ENCODE data around the gene TYMP. TPM values are rescaled to one million over a fixed set of nuclear protein-coding genes. Genes with fewer than 3 reads are reported as not detected.

Gene TYMP
- total RNA-seq, 1 experiment from 2014 or later, result 56.0 TPM

DNA sequence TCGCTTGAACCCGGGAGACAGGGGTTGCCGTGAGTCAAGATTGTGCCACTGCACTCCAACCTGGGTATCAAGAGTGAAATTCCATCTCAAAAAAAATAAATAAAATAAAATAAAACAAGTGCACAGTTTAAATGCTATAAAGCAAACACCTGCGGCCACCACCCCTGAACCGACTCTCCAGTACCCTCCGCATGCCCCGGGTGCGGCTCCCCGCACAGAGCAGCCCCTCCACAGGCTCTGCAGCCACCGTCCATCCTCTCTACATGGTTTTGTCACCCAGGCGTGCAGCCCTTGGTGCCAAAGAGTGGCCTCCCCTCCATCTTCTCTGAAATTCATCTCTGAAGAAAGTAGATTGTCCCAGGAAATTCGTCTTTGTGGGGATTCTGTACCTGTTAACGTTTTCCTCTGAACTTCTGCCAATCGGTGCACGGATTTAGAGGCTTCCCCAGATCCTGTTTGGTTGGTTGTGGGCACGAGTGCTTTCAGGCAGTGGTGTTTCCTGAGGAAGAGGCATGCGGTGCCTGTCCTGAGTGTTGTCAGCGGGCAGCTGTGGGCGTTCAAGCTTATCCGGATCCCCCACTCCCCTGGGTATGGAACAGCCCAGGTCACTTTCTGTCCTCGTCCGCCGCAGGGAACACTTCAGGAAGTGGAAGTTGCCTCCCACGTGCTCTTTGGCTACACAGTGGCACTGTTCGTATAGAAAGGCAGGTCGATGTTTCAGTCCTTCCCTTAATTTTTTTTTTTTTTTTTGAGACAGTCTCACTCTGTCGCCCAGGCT, 39.1 kb downstream of the TYMP start:
- CTCF ChIA-PET, result no interaction called here

DNA sequence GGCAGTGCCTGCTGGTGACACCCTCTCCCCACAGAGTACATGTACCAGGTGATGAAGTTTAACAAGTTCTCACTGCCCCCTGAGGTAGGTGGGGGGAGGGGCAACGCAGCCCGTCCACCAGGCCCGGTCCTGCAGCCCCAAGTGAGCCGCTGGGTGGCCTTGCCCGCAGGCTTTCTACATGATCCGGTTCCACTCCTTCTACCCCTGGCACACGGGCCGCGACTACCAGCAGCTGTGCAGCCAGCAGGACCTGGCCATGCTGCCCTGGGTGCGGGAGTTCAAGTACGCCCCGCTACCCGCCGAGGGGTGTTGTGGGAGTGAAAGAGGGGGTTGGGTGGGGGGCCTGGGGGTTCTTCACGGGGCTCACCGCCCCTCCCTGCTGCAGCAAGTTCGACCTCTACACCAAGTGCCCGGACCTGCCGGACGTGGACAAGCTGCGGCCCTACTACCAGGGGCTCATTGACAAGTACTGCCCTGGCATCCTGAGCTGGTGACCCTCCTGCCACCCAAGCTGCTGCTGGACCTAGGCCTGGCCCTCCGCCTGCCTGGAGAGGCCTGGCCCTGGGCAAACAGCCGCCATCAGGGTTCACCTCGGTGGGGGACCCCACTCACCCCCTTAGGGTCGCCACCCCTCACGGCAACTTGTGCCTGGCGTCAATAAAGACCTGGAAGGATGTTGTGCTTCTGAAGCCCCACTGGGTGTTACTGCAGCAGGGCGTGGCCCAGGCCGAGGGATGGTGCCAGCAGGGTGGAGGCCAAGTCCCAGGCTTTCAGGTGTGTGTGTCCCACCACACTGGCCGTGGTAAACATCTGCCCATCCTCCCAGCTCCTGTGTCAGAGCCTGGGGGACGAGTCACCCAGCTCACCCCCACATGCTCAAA, 40.2 kb downstream of the TYMP start:
- intact Hi-C loops (cut with micrococcal nuclease; ENCODE audit: unreplicated experiment), result no loop called here
- ATAC-seq, result no peak

More for the DNA sequence above, 39.1 kb downstream of the TYMP start:
- POLR2A ChIA-PET, result no interaction called here
- Histone ChIP-seq H3K27ac (ENCODE audit: low read length) (no peak overlapping the region), H3K4me3 (ENCODE audit: low read depth in 2 of 2, low read length in 2 of 2) (no peak overlapping the region), H3K36me3 (ENCODE audit: control insufficient read depth, insufficient read depth, low read length) (no peaks in the 10 kb centered on the region), H3K27me3 (ENCODE audit: control insufficient read depth, insufficient read depth, low read length) (no peaks in the 10 kb centered on the region), H3K4me1 (ENCODE audit: control insufficient read depth, insufficient read depth, low read length) (peaks cover 8% of the 10 kb centered on the region), H3K9me3 (ENCODE audit: control insufficient read depth, insufficient read depth, low read depth, low read length) (no peaks in the 10 kb centered on the region)
- TF ChIP-seq, protein P1, sequence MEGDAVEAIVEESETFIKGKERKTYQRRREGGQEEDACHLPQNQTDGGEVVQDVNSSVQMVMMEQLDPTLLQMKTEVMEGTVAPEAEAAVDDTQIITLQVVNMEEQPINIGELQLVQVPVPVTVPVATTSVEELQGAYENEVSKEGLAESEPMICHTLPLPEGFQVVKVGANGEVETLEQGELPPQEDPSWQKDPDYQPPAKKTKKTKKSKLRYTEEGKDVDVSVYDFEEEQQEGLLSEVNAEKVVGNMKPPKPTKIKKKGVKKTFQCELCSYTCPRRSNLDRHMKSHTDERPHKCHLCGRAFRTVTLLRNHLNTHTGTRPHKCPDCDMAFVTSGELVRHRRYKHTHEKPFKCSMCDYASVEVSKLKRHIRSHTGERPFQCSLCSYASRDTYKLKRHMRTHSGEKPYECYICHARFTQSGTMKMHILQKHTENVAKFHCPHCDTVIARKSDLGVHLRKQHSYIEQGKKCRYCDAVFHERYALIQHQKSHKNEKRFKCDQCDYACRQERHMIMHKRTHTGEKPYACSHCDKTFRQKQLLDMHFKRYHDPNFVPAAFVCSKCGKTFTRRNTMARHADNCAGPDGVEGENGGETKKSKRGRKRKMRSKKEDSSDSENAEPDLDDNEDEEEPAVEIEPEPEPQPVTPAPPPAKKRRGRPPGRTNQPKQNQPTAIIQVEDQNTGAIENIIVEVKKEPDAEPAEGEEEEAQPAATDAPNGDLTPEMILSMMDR (IDR thresholded peaks at IDR 0.05), result no peak
- TF ChIP-seq, protein P2, sequence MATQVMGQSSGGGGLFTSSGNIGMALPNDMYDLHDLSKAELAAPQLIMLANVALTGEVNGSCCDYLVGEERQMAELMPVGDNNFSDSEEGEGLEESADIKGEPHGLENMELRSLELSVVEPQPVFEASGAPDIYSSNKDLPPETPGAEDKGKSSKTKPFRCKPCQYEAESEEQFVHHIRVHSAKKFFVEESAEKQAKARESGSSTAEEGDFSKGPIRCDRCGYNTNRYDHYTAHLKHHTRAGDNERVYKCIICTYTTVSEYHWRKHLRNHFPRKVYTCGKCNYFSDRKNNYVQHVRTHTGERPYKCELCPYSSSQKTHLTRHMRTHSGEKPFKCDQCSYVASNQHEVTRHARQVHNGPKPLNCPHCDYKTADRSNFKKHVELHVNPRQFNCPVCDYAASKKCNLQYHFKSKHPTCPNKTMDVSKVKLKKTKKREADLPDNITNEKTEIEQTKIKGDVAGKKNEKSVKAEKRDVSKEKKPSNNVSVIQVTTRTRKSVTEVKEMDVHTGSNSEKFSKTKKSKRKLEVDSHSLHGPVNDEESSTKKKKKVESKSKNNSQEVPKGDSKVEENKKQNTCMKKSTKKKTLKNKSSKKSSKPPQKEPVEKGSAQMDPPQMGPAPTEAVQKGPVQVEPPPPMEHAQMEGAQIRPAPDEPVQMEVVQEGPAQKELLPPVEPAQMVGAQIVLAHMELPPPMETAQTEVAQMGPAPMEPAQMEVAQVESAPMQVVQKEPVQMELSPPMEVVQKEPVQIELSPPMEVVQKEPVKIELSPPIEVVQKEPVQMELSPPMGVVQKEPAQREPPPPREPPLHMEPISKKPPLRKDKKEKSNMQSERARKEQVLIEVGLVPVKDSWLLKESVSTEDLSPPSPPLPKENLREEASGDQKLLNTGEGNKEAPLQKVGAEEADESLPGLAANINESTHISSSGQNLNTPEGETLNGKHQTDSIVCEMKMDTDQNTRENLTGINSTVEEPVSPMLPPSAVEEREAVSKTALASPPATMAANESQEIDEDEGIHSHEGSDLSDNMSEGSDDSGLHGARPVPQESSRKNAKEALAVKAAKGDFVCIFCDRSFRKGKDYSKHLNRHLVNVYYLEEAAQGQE (IDR thresholded peaks at IDR 0.05; ENCODE audit: insufficient read depth in 1 of 2, low read depth in 2 of 2, low read length in 1 of 2), result no peak
- no peak for TF ChIP-seq POLR2AphosphoS5 (IDR thresholded peaks at IDR 0.05; ENCODE audit: low read depth, low read length)
- no peak for TF ChIP-seq SIN3A (IDR thresholded peaks at IDR 0.05; ENCODE audit: borderline replicate concordance, insufficient read depth, low read depth, low read length)
- no peak for TF ChIP-seq TCF7L2 (IDR thresholded peaks at IDR 0.05; ENCODE audit: low read depth, low read length)
- ATAC-seq, result no peak
- intact Hi-C loops (cut with micrococcal nuclease; ENCODE audit: unreplicated experiment), result no loop called here
- in situ Hi-C loops (cut with HindIII; ENCODE audit: low pct_unique_long_range_greater_than_20kb, low sequenced_read_pairs), result no loop called here
- BruUV-seq (replicated peaks), result no TSS peak
- no peak for DNase-seq (ENCODE audit: low read depth, low spot score)

More for the DNA sequence above, 40.2 kb downstream of the TYMP start:
- TF ChIP-seq, protein P1 (IDR thresholded peaks at IDR 0.05), result no peak
- TF ChIP-seq, protein P2 (IDR thresholded peaks at IDR 0.05; ENCODE audit: insufficient read depth in 1 of 2, low read depth in 2 of 2, low read length in 1 of 2), result no peak
- TF ChIP-seq TCF7L2 (IDR thresholded peaks at IDR 0.05; ENCODE audit: low read depth, low read length), result no peak
- TF ChIP-seq SIN3A (IDR thresholded peaks at IDR 0.05; ENCODE audit: borderline replicate concordance, insufficient read depth, low read depth, low read length), result no peak
- no peak for TF ChIP-seq POLR2AphosphoS5 (IDR thresholded peaks at IDR 0.05; ENCODE audit: low read depth, low read length)
- no peak overlapping the region for H3K4me3 ChIP-seq (ENCODE audit: low read depth in 2 of 2, low read length in 2 of 2)
- BruUV-seq (replicated peaks), result no TSS peak
- H3K9me3 ChIP-seq (ENCODE audit: control insufficient read depth, insufficient read depth, low read depth, low read length), result no peaks in the 10 kb centered on the region
- H3K4me1 ChIP-seq (ENCODE audit: control insufficient read depth, insufficient read depth, low read length), result peaks cover 13% of the 10 kb centered on the region
- no peaks in the 10 kb centered on the region for H3K27me3 ChIP-seq (ENCODE audit: control insufficient read depth, insufficient read depth, low read length)
- POLR2A ChIA-PET, result no interaction called here
- DNase-seq (ENCODE audit: low read depth, low spot score), result no peak
- H3K27ac ChIP-seq (ENCODE audit: low read length), result no peak overlapping the region
- CTCF ChIA-PET, result interaction anchor here (0.7 kb wide), 1 partner anchor 281 kb away, joined by 7 read pairs; no protein-coding TSS in a partner anchor
- no peaks in the 10 kb centered on the region for H3K36me3 ChIP-seq (ENCODE audit: control insufficient read depth, insufficient read depth, low read length)
- in situ Hi-C loops (cut with HindIII; ENCODE audit: low pct_unique_long_range_greater_than_20kb, low sequenced_read_pairs), result no loop called here
